ENCODE measurements around the gene SHANK3. TPM values are rescaled to one million over a fixed set of nuclear protein-coding genes. Genes with fewer than 3 reads are reported as not detected.

SHANK3 gene
- total RNA-seq, 4 donors from 2014 or later: 2.7 to 30.3 (median 6.3) TPM

- TF ChIP-seq POLR2A (IDR thresholded peaks at IDR 0.05) (no peak), EP300 (IDR thresholded peaks at IDR 0.05; ENCODE audit: low read depth) (no peak), CTCF (IDR thresholded peaks at IDR 0.05) (no peak), POLR2AphosphoS5 (IDR thresholded peaks at IDR 0.05) (no peak)
- WGBS, 2 donors (ENCODE audit: low coverage in 1 of 2): 22 to 34% methylated on average over 7 to 15 of the region's 16 CpGs
- no peaks in the 10 kb centered on the region for H3K36me3 ChIP-seq
- in situ Hi-C loops (cut with MboI; ENCODE audit: low pct_ligation_motif_present in 1 of 4, low pct_unique_long_range_greater_than_20kb in 1 of 4, low sequenced_read_pairs in 3 of 4): no loop called here
- intact Hi-C loops (cut with DNase I; ENCODE audit: low total_unique reads): no loop called here
- peaks cover 6 to 21% (median 16%) of the 10 kb centered on the region in 4 donors for H3K4me1 ChIP-seq
- peak overlapping the region; percentile 55 to 90 (median 73) for H3K4me3 ChIP-seq
- no peak for DNase-seq
- H3K27me3 ChIP-seq: no peaks in the 10 kb centered on the region
- peak overlapping the region; percentile 81 to 89 (median 84) for H3K27ac ChIP-seq
- H3K9me3 ChIP-seq: no peaks in the 10 kb centered on the region
Observed at GRCh38 chr22:50628543-50629134, 44.0 kb upstream of the SHANK3 start.

GRCh38 chr22:50630376-50630775 is 42.2 kb upstream of the SHANK3 start:
- no peak overlapping the region for H3K27ac ChIP-seq
- peaks cover 6 to 21% (median 16%) of the 10 kb centered on the region in 4 donors for H3K4me1 ChIP-seq
- H3K4me3 ChIP-seq: no peak overlapping the region
- intact Hi-C loops (cut with DNase I; ENCODE audit: low total_unique reads): no loop called here
- 91 to 95% methylated on average over 4 to 5 of the region's 5 CpGs for WGBS, 2 donors (ENCODE audit: low coverage in 1 of 2)
- H3K27me3 ChIP-seq: no peaks in the 10 kb centered on the region
- no peak for DNase-seq
- in situ Hi-C loops (cut with MboI; ENCODE audit: low pct_ligation_motif_present in 1 of 4, low pct_unique_long_range_greater_than_20kb in 1 of 4, low sequenced_read_pairs in 3 of 4): no loop called here
- TF ChIP-seq CTCF (IDR thresholded peaks at IDR 0.05): no peak
- no peak for TF ChIP-seq POLR2AphosphoS5 (IDR thresholded peaks at IDR 0.05)
- TF ChIP-seq EP300 (IDR thresholded peaks at IDR 0.05; ENCODE audit: low read depth): no peak
- no peak for TF ChIP-seq POLR2A (IDR thresholded peaks at IDR 0.05)
- no peaks in the 10 kb centered on the region for H3K9me3 ChIP-seq
- H3K36me3 ChIP-seq: no peaks in the 10 kb centered on the region

GRCh38 chr22:50633086-50633485 is 39.5 kb upstream of the SHANK3 start:
- WGBS, 2 donors (ENCODE audit: low coverage in 1 of 2): 89 to 100% methylated on average over 1 to 5 of the region's 5 CpGs
- Histone ChIP-seq H3K36me3 (no peaks in the 10 kb centered on the region), H3K9me3 (no peaks in the 10 kb centered on the region), H3K27me3 (no peaks in the 10 kb centered on the region), H3K4me1 (peaks cover 5 to 9% (median 7%) of the 10 kb centered on the region in 4 donors), H3K27ac (no peak overlapping the region), H3K4me3 (no peak overlapping the region)
- DNase-seq: no peak
- intact Hi-C loops (cut with DNase I; ENCODE audit: low total_unique reads): no loop called here
- in situ Hi-C loops (cut with MboI; ENCODE audit: low pct_ligation_motif_present in 1 of 4, low pct_unique_long_range_greater_than_20kb in 1 of 4, low sequenced_read_pairs in 3 of 4): no loop called here
- TF ChIP-seq EP300 (IDR thresholded peaks at IDR 0.05; ENCODE audit: low read depth): no peak
- no peak for TF ChIP-seq POLR2A (IDR thresholded peaks at IDR 0.05)
- TF ChIP-seq CTCF (IDR thresholded peaks at IDR 0.05): no peak
- no peak for TF ChIP-seq POLR2AphosphoS5 (IDR thresholded peaks at IDR 0.05)

- peaks cover 2 to 3% (median 3%) of the 10 kb centered on the region in 4 donors for H3K4me1 ChIP-seq
- no peak overlapping the region for H3K4me3 ChIP-seq
- no peaks in the 10 kb centered on the region for H3K36me3 ChIP-seq
- WGBS, 2 donors (ENCODE audit: low coverage in 1 of 2): 86 to 94% methylated on average over 9 to 11 of the region's 11 CpGs
- no peaks in the 10 kb centered on the region for H3K9me3 ChIP-seq
- no peak for DNase-seq
- intact Hi-C loops (cut with DNase I; ENCODE audit: low total_unique reads): no loop called here
- TF ChIP-seq POLR2AphosphoS5 (IDR thresholded peaks at IDR 0.05): no peak
- no peak for TF ChIP-seq CTCF (IDR thresholded peaks at IDR 0.05)
- no peak for TF ChIP-seq EP300 (IDR thresholded peaks at IDR 0.05; ENCODE audit: low read depth)
- no peak for TF ChIP-seq POLR2A (IDR thresholded peaks at IDR 0.05)
- H3K27ac ChIP-seq: no peak overlapping the region
- in situ Hi-C loops (cut with MboI; ENCODE audit: low pct_ligation_motif_present in 1 of 4, low pct_unique_long_range_greater_than_20kb in 1 of 4, low sequenced_read_pairs in 3 of 4): no loop called here
- H3K27me3 ChIP-seq: no peaks in the 10 kb centered on the region
Observed at GRCh38 chr22:50633771-50634170, 38.9 kb upstream of the SHANK3 start.

All from transverse colon (tissue), 4 donors.